CD4-positive, alpha-beta T cell treated with Interleukin-17A for 1 hour (primary cell): ENCODE data around the gene RPH3AL.

Experiments
- DNase-seq: peaks from one replicate; pipeline ENCODE4 v3.0.0-alpha.2; 2020

RPH3AL gene

GRCh38 chr17:193841-194806, 158.5 kb downstream of the RPH3AL start:
- no peak for DNase-seq

- DNase-seq = no peak
Observed at GRCh38 chr17:193426-193810, 159.2 kb downstream of the RPH3AL start.

DNA sequence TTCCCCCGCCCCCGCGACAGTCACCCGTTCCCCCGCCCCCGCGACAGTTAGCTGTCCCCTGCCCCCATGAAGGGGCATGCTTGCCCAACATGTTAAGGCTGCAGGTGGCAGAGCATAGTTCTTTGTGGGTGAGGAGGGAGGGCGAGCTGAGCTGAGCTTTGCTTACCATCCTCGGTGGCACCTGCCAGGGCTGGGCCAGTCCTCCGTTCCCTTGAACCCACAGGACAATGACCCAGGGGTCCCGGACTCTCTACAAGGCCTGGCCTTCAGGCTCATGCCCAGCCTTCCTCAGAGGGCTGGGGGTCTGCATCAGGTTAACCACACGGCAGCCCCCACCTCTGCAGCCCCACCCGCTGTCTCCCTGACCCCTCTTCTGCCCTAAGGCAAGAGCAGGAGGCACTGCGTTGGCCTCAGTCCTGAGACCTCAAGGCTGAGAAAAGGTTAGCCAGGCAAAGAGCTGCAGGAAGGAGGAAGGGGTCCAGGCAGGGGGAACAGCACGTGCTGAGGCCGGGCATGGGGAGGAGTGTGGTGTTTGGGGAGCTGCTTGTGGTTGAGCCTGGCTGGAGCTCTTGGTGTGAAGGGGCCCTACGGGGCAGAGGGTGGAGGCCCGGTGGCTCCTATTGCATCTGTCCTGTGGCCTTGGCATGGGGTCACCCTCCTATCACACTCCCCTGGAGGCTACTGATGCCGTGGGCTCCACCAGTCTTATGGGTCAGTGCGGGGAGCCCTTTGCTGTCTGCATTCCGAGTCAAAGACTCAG, 159.8 kb downstream of the RPH3AL start:
- no peak for DNase-seq

GRCh38 chr17:189444-189843, 163.2 kb downstream of the RPH3AL start:
- DNase-seq = no peak

- DNase-seq = no peak
Observed at GRCh38 chr17:187130-187529, 165.5 kb downstream of the RPH3AL start.

DNA sequence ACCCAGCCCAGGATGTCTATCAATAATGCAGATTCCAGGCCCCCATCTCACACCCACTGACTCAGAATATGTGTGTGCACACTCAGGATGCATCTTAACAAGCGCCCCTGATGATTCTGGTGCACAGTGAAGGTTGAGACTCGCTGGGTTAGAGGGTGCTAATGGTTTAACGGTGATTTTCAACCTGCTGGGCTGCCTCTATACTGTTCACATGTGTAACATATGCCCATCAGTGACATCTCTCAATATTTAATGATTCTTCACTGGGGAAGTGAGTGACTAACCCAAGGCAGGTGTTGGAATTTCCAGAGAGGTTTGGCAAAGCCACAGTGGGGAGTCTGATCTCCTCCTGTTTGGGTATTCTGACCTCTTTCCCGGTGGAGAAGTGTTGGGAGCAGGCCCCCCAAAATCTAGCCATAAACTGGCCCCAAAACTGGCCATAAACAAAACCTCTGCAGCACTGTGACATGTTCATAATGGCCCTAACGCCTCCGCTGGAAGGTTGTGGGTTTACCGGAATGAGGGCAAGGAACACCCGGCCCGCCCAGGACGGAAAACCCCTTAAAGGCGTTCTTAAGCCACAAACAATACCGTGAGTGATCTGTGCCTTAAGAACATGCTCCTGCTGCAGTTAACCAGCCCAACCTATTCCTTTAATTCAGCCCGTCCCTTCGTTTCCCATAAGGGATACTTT, 167.0 kb downstream of the RPH3AL start:
- DNase-seq = peak; percentile 14

GRCh38 chr17:183021-183420, 169.6 kb downstream of the RPH3AL start:
- DNase-seq = no peak

DNA sequence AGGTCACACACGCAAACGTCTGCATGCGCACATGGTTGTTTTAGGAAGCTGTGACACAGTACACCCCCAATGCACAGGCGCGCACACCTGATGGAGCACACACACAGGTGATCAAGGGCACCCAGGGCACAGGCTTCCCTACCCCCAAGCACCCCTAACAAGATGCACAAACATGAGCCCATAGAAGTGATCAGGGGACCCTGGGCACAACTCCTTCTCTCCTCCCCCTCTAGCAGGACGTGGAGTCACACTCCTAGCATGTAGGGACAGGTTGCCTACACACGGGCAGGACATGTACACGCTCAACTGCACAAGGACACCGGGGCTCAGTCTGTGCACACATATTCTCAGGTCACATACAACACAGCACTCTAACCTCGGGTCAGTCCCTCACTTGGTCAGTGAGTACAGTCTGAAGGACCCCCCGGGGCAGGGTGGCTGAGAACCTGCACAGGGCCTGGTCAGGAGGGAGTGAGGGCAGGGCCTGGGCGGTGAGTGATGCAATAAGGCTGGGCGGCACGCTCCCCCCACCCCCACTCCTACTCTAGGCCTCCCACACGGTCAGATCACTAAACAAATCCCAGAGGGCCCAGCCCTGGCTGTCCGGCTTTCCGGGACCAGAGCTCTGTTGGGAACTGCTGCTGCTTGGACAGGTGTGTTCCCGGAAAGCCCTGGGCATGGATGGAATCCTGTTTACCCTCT, 170.4 kb downstream of the RPH3AL start:
- no peak for DNase-seq

DNA sequence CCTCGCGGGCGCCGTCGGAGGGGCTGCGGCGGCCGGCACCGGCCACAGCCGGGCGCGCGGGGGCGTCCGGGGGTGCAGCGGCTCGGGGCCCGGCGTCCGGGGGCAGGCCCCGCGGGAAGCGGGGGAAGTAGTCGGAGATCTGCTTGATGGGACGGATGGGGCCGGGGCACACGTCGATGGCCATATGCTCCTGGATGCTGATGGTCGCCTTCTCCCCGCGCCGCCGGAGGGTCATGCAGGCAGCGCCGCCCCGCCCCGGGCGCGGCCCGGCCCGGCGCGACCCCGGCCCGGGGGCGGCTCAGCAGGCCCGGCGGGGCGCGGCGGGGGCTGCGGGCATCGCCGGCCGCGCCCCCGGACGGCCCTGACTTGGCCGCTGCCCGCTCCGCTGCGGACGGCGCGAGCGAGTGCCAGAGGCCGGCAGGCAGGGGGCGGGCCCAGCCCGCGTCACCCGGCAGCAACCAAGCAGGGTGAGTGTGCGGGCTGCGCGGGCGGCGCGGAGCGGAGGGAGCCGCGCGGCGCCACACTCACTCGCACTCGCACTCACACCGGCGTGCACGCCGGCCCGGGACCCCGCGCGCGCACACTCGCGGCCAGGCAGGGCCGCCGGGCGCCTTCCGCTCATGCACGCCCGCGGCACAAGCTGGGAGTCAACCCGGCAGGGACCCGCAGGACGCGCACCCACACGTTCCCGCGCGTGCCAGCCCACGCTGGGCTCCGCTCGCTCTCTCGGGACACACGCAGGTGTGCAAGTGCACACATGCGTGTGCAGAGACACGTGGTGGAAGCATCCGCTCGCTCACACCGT, 171.2 kb downstream of the RPH3AL start, which contains the start of gene DOC2B:
TSS of gene DOC2B (minus strand) at position 406 of the 805 bp plus-strand sequence. CDS start at position 235, 171 bp downstream.
- DNase-seq = no peak

DNA sequence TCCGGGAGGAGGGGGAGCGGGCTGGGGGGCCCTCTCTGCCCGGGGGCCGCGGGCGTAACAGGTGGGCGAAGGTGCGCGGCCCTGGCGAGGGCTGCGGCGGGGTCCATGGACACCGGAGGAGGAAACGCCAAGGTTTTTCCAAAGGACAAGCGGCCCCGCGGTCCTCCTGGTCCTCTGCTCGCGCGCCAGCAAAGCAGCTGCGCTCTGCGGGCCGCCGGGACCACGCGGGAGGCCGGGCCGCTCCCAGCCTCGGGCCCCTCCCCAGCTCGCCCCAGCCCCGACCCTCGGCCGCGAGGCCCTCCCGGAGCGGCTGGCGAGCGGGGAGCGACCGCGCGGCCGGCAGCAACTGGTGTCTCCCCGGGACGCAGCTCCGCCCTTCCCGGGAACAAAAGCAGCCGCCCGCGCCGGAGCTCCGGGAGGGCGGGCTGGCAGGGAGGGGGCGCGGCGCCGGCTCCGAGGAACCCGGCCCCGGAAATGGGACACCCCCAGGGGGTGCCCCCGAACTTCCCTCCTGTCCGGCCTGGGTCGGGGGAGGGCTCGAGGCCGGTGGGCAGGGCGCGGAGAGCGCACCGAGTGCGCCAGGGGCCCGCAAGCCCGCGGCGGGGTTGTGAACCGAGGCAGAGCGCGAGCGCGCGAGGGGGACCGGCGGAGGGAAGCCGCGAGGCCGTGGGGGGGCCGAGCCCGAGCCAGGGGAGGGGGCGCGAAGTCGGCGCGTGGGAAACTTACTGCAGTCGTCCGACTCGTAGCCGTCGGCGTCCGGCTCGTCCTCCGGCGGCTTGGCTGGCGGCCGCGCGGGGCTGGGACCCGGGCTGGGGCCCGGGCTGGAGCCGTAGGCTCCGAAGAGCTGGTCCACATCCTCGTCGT, 172.0 kb downstream of the RPH3AL start:
- no peak for DNase-seq

GRCh38 chr17:179781-180380, 172.7 kb downstream of the RPH3AL start:
- DNase-seq = no peak

- DNase-seq = no peak
Observed at GRCh38 chr17:179066-179432, 173.6 kb downstream of the RPH3AL start.

DNA sequence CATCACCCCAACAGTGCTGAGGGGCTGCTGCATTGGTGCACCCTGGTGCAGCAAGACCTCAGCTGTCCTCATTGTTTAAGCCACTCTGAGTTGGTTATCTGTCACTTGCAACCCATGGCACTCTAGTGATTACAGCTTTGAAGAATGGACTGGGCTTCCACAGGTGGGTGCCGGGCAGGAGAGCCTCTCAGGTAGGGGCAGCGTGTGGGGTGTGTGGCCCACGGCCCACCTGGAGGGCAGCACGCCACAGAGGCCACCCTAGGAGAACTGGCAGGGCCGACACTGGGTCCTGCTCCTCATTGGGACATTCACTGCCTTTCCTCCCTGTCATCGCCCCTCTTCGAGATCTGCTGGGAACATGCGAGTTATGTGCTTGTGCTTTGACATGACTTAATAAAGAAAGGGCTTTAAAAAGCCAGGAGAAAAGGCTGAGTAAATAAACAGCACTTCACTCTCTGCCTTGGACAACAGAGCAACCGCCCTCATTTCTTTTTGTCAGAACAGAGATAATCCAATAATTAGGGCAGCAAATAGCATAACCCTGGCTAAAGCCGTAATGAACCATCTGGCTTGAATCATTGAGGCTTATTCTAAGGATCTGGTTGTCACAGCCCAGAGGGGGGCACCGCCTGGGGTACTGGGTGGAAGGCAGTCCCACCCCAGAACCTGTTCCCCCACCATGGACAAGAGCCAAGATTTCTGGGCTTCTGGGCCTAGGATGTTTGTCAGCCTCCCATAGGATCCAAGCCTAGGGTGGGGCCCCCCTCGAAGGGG, 174.1 kb downstream of the RPH3AL start:
- no peak for DNase-seq

DNA sequence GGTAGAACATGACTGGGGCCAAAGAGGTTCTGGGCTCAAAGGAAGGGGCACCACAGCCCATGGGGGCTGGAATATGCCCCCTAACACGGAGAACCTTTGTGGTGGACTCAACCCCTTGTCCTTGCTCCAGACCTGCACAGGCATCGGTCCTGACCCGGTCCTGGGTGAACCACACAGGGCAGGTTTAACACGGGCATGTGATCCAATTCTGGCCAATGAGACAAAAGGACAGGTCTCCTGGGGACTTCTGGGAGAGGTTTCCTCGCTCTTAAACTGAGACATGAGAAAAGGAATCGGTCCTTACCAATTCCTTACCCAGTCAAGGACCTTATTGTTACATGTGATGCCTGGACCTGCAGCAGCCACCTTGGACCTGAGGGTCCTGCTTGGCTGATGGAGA, 174.8 kb downstream of the RPH3AL start:
- no peak for DNase-seq

- no peak for DNase-seq
Observed at GRCh38 chr17:177155-177554, 175.5 kb downstream of the RPH3AL start.

DNA sequence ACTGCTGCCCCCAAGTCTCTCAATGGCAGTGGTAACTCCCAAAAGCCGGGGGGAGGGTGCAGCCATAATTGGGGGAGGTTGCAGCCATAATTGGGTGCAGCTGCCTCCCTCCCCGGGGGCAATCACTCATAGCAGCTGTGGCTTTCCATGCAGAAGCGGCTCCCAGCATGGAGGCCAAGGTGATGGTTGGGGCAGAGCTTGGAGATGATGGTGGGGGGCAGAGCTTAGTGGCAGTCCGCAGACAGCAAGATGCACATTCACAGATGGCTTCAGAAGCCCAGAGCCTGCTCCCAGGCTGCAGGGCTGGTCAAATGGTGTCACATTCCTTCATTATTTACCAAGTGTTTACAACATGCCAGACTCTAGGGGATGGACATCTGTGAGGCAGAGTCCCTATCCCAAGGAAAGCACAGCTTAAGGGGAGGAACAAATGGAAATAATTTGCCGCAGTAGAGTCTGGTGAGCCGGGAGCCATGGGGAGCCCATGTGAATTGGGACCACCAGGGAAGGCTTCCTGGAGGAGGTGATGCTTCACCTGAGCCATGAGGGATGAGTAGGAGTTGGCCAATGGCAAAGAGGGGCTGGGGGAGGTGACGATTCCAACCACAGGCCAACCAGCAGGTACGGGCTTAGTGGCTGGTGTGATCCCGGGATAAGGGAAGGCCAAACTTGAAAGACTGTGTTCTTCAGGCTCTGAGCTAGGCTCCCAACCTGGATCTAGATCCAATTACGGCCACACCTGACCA, 179.3 kb downstream of the RPH3AL start:
- DNase-seq = no peak

DNA sequence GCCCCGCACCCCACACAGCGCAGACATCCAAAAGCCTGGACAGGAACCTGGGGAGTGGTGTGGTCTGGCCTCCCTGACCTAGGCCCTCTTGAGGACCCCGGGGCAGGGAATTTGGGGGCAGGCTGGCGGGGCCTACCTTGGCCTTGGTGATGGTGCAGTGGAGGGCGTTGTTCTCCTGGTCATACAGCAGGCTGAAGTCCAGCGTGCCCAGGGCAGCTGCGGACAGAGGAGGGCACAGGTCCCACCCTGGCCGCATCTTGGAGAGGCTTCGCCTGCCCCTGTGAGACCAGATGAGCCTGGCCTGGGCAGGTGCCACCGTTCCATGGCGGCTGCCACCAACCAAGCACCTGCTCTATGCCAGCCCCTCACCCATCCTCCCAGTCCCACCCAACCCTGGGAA, 180.2 kb downstream of the RPH3AL start:
- DNase-seq = no peak

DNA sequence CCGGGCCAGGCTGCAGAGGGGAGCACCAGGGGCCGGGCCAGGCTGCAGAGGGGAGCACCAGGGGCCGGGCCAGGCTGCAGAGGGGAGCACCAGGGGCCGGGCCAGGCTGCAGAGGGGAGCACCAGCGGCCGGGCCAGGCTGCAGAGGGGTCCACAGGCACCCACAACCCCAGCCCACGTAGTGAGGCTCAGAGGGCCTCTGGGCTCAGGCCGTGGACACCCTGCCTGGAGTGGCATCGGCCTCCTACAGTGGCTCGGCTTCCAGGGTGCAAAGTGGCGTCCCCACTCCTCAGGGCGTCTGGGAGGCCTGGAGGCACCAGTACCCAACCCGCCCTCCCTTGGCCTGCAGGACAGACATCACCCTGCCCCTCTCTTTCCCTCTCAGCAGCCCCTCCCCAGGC, 180.7 kb downstream of the RPH3AL start:
- DNase-seq = no peak
